H9 (cell line): Measurements from ENCODE around the gene JAKMIP1. TPM values are rescaled to one million over a fixed set of nuclear protein-coding genes. Genes with fewer than 3 reads are reported as not detected.
A peak's percentile ranks its signal among the peaks of the same experiment; 100 is the strongest.

Experiments used
- DNase-seq: peaks from one replicate; pipeline ENCODE4 v3.0.0-alpha.2; 2017
- H2AFZ ChIP-seq: one replicate; pipeline ENCODE4 v1.6.1; 2013; ENCODE audit warnings: mild to moderate bottlenecking, low read length, control low read depth, moderate library complexity
- H2AK5ac ChIP-seq: 2 replicates; pipeline ENCODE4 v1.6.1; 2013; ENCODE audit warnings: low read length, control low read depth, mixed read lengths; ENCODE audit not compliant: insufficient read length
- H2BK120ac ChIP-seq: one replicate; pipeline ENCODE4 v1.6.1; 2013; ENCODE audit warnings: low read depth, mild to moderate bottlenecking, low read length, control low read depth, inconsistent platforms; ENCODE audit not compliant: poor library complexity, severe bottlenecking
- H2BK12ac ChIP-seq: 2 replicates; pipeline ENCODE4 v1.6.1; 2013; ENCODE audit warnings: low read length, control low read depth, mixed read lengths, low read depth; ENCODE audit not compliant: insufficient read length
- H2BK15ac ChIP-seq: 2 replicates; pipeline ENCODE4 v1.6.1; 2013; ENCODE audit warnings: low read depth, low read length, control low read depth
- H2BK20ac ChIP-seq: one replicate; pipeline ENCODE4 v1.6.1; 2013; ENCODE audit warnings: low read depth, mild to moderate bottlenecking, low read length, control low read depth, inconsistent platforms; ENCODE audit not compliant: poor library complexity, severe bottlenecking
- H2BK5ac ChIP-seq: 2 replicates; pipeline ENCODE4 v1.6.1; 2013; ENCODE audit warnings: low read length, control low read depth, mixed read lengths; ENCODE audit not compliant: insufficient read length
- H3K14ac ChIP-seq: 2 replicates; pipeline ENCODE4 v1.6.1; 2013; ENCODE audit warnings: low read length, control low read depth; ENCODE audit not compliant: insufficient read depth
- H3K18ac ChIP-seq: 2 replicates; pipeline ENCODE4 v1.6.1; 2013; ENCODE audit warnings: low read depth, mild to moderate bottlenecking, mixed read lengths, low read length, control low read depth; ENCODE audit not compliant: insufficient read length
- H3K23ac ChIP-seq: 2 replicates; pipeline ENCODE4 v1.6.1; 2013; ENCODE audit warnings: low read length, control low read depth, mixed read lengths, low read depth; ENCODE audit not compliant: insufficient read length
- H3K23me2 ChIP-seq: 2 replicates; pipeline ENCODE4 v1.6.1; 2013; ENCODE audit warnings: low read depth, mild to moderate bottlenecking, mixed read lengths, low read length, control low read depth; ENCODE audit not compliant: insufficient read length, poor library complexity, severe bottlenecking
- H3K27ac ChIP-seq: 2 replicates; pipeline ENCODE4 v1.5.1; 2013; ENCODE audit warnings: low read length, control low read depth, mixed read lengths, low read depth; ENCODE audit not compliant: insufficient read length
- H3K27me3 ChIP-seq: 2 replicates; pipeline ENCODE4 v1.6.1; 2013; ENCODE audit warnings: low read length, control low read depth, inconsistent platforms; ENCODE audit not compliant: insufficient read depth
- H3K4ac ChIP-seq: 2 replicates; pipeline ENCODE4 v1.6.1; 2013; ENCODE audit warnings: low read depth, mild to moderate bottlenecking, control low read depth, inconsistent platforms, low read length, moderate library complexity
- H3K4me1 ChIP-seq: 2 replicates; pipeline ENCODE4 v1.6.1; 2013; ENCODE audit warnings: low read length, control low read depth, inconsistent platforms; ENCODE audit not compliant: insufficient read depth
- H3K4me2 ChIP-seq: 2 replicates; pipeline ENCODE4 v1.6.1; 2013; ENCODE audit warnings: low read length, control low read depth, mixed read lengths; ENCODE audit not compliant: insufficient read length, insufficient read depth
- H3K56ac ChIP-seq: 2 replicates; pipeline ENCODE4 v1.6.1; 2013; ENCODE audit warnings: low read depth, mild to moderate bottlenecking, mixed read lengths, low read length, control low read depth; ENCODE audit not compliant: insufficient read length
- H3K79me1 ChIP-seq: 2 replicates; pipeline ENCODE4 v1.6.1; 2013; ENCODE audit warnings: low read depth, mild to moderate bottlenecking, moderate library complexity, low read length, control low read depth, inconsistent platforms; ENCODE audit not compliant: insufficient read depth, poor library complexity, severe bottlenecking
- H3K79me2 ChIP-seq: 2 replicates; pipeline ENCODE4 v1.6.1; 2013; ENCODE audit warnings: low read length, control low read depth, inconsistent platforms; ENCODE audit not compliant: insufficient read depth
- H3K9ac ChIP-seq: 2 replicates; pipeline ENCODE4 v1.6.1; 2013; ENCODE audit warnings: low read length, control low read depth, mixed read lengths; ENCODE audit not compliant: insufficient read length; ENCODE audit errors: extremely low read depth
- H3K9me3 ChIP-seq: one replicate; pipeline ENCODE4 v1.6.1; 2013; ENCODE audit warnings: low read depth, low read length, inconsistent platforms; ENCODE audit not compliant: control insufficient read depth
- H3T11ph ChIP-seq: one replicate; pipeline ENCODE4 v1.6.1; 2013; ENCODE audit warnings: mild to moderate bottlenecking, low read length, control low read depth, inconsistent platforms
- H4K20me1 ChIP-seq: one replicate; pipeline ENCODE4 v1.6.1; 2013; ENCODE audit not compliant: control insufficient read depth, insufficient read length, insufficient read depth
- H4K5ac ChIP-seq: 2 replicates; pipeline ENCODE4 v1.6.1; 2013; ENCODE audit warnings: low read depth, mild to moderate bottlenecking, mixed read lengths, low read length, control low read depth; ENCODE audit not compliant: insufficient read length
- H4K8ac ChIP-seq: replicated peaks from 2 replicates; pipeline ENCODE4 v1.6.1; 2013; ENCODE audit warnings: low read length, control low read depth, mixed read lengths, low read depth; ENCODE audit not compliant: insufficient read length
- H4K91ac ChIP-seq: 2 replicates; pipeline ENCODE4 v1.6.1; 2013; ENCODE audit warnings: low read depth, mild to moderate bottlenecking, moderate library complexity, mixed read lengths, low read length, control low read depth; ENCODE audit not compliant: insufficient read length
- H3K27ac Mint-ChIP-seq, 3 experiments: 2 replicates in 2 of 3; 3 replicates in 1 of 3; pipeline ENCODE4 v1.8.0; 2020 to 2021; ENCODE audit warnings: mixed read lengths in 3 of 3, mild to moderate bottlenecking in 1 of 3, moderate library complexity in 1 of 3
- H3K27me3 Mint-ChIP-seq: 2 replicates; pipeline ENCODE4 v1.8.0; 2021; ENCODE audit warnings: low read depth, mild to moderate bottlenecking, moderate library complexity, mixed read lengths
- H3K36me3 Mint-ChIP-seq, 3 experiments: 2 replicates in 2 of 3; 3 replicates in 1 of 3; pipeline ENCODE4 v1.8.0; 2020 to 2021; ENCODE audit warnings: low read depth in 3 of 3, mixed read lengths in 3 of 3; ENCODE audit not compliant: insufficient read depth in 1 of 3
- H3K4me1 Mint-ChIP-seq, 2 experiments: 2 replicates each; pipeline ENCODE4 v1.8.0; 2020; ENCODE audit warnings: mixed read lengths in 2 of 2
- H3K4me3 Mint-ChIP-seq, 2 experiments: 2 replicates in 1 of 2; 3 replicates in 1 of 2; pipeline ENCODE4 v1.8.0; 2020 to 2021; ENCODE audit warnings: mild to moderate bottlenecking in 2 of 2, mixed read lengths in 2 of 2, moderate library complexity in 1 of 2
- H3K9me3 Mint-ChIP-seq, 2 experiments: 2 replicates in 1 of 2; 3 replicates in 1 of 2; pipeline ENCODE4 v1.8.0; 2020; ENCODE audit warnings: mild to moderate bottlenecking in 2 of 2, mixed read lengths in 2 of 2, moderate library complexity in 1 of 2
- WGBS: extraction: QIAGEN DNeasy Blood & Tissue Kit; methylation state at CpG from one replicate; pipeline ENCODE4 v1.1.7; 2013; ENCODE audit warnings: missing lambda C conversion rate, low lambda C conversion rate, mixed read lengths; ENCODE audit not compliant: insufficient read length; ENCODE audit errors: extremely low coverage; 5-methylcytosine and 5-hydroxymethylcytosine counted together
- total RNA-seq: library from RNA; stranded (reverse); gene quantifications from 2 replicates; pipeline ENCODE4 v1.2.1, GENCODE V29; 2021
- TF ChIP-seq, protein P1 (sequence below): fragments of 200-600 bp; sonication (generic); conservative IDR thresholded peaks from 3 replicates; pipeline ENCODE4 v1.8.0; 2021; ENCODE audit warnings: antibody characterized with exemption, mild to moderate bottlenecking

Gene JAKMIP1
- total RNA-seq, 1 experiment from 2014 or later: 1.5 TPM

GRCh38 chr4:6246170-6246634 lies 45.9 kb upstream of the JAKMIP1 start:
- Histone ChIP-seq H4K5ac (no peak overlapping the region), H2AK5ac (no peak overlapping the region), H3K27ac (no peak overlapping the region), H4K20me1 (no peaks in the 10 kb centered on the region), H4K8ac (no peak overlapping the region), H3K4me2 (peak overlapping the region; percentile 8), H3K79me1 (no peaks in the 10 kb centered on the region), H2BK5ac (no peak overlapping the region), H3K4ac (no peak overlapping the region), H3K9ac (no peak overlapping the region), H3K23me2 (peaks cover 3% of the 10 kb centered on the region), H3K27me3 (no peaks in the 10 kb centered on the region; the same call in 1 of the 2 replicates), H2BK12ac (no peak overlapping the region), H2BK120ac (no peak overlapping the region), H3K9me3 (no peaks in the 10 kb centered on the region), H3K79me2 (no peaks in the 10 kb centered on the region), H3T11ph (no peak overlapping the region), H2AFZ (no peak overlapping the region), H3K4me1 (no peaks in the 10 kb centered on the region), H2BK20ac (no peak overlapping the region), H4K91ac (no peak overlapping the region), H3K14ac (no peak overlapping the region), H3K56ac (no peak overlapping the region), H3K23ac (no peak overlapping the region), H2BK15ac (no peak overlapping the region), H3K18ac (no peak overlapping the region)
- Mint-ChIP-seq H3K9me3 (peaks cover 12 to 14% of the 10 kb centered on the region in 2 experiments; a peak in 4 of 5 replicates), H3K4me1 (peaks cover 13 to 17% of the 10 kb centered on the region in 2 experiments), H3K36me3 (peaks cover 0 to 3% (median 2%) of the 10 kb centered on the region in 3 experiments; a peak in 2 of 7 replicates), H3K4me3 (no peak overlapping the region), H3K27me3 (peaks cover 13% of the 10 kb centered on the region), H3K27ac (no peak overlapping the region)
- no peak for DNase-seq
- TF ChIP-seq, protein P1, sequence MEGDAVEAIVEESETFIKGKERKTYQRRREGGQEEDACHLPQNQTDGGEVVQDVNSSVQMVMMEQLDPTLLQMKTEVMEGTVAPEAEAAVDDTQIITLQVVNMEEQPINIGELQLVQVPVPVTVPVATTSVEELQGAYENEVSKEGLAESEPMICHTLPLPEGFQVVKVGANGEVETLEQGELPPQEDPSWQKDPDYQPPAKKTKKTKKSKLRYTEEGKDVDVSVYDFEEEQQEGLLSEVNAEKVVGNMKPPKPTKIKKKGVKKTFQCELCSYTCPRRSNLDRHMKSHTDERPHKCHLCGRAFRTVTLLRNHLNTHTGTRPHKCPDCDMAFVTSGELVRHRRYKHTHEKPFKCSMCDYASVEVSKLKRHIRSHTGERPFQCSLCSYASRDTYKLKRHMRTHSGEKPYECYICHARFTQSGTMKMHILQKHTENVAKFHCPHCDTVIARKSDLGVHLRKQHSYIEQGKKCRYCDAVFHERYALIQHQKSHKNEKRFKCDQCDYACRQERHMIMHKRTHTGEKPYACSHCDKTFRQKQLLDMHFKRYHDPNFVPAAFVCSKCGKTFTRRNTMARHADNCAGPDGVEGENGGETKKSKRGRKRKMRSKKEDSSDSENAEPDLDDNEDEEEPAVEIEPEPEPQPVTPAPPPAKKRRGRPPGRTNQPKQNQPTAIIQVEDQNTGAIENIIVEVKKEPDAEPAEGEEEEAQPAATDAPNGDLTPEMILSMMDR: no peak
- no CpG with 5 or more reads among the region's 9 CpGs for WGBS
